Hypothalamus (tissue), 51 donors: ENCODE data around the gene RBM26.
"Not testable (repeated sequence)": the region's sequence is repeated elsewhere in the genome, so short reads cannot be mapped to it uniquely, and the experiment has no call there.

Experiments
- DNase-seq, 51 donors: peaks; one replicate each; lab custom pipeline; 2025; lab: John Stamatoyannopoulos, UW

Gene RBM26

GRCh38 chr13:79387853-79388252 is 18.2 kb downstream of the RBM26 start:
- no peak for DNase-seq

- DNase-seq = no peak
Measured at GRCh38 chr13:79386125-79386826, 19.8 kb downstream of the RBM26 start.

- DNase-seq = no peak
Measured at GRCh38 chr13:79385694-79386093, 20.4 kb downstream of the RBM26 start.

GRCh38 chr13:79384022-79384610 is 21.9 kb downstream of the RBM26 start:
- no peak for DNase-seq

GRCh38 chr13:79382545-79383275 is 23.3 kb downstream of the RBM26 start:
- no peak for DNase-seq

- no peak for DNase-seq
Measured at GRCh38 chr13:79380997-79381396, 25.1 kb downstream of the RBM26 start.

GRCh38 chr13:79379274-79379673 is 26.8 kb downstream of the RBM26 start:
- DNase-seq = no peak

GRCh38 chr13:79376843-79377242 is 29.2 kb downstream of the RBM26 start:
- no peak for DNase-seq

GRCh38 chr13:79374578-79374977 is 31.5 kb downstream of the RBM26 start:
- DNase-seq = no peak

GRCh38 chr13:79373916-79374315 is 32.1 kb downstream of the RBM26 start:
- no peak for DNase-seq

GRCh38 chr13:79369226-79369625 is 36.8 kb downstream of the RBM26 start:
- no peak for DNase-seq

GRCh38 chr13:79365981-79366380 is 40.1 kb downstream of the RBM26 start:
- DNase-seq = no peak

- DNase-seq = no peak
Measured at GRCh38 chr13:79361299-79361698, 44.8 kb downstream of the RBM26 start.

- DNase-seq = no peak
Measured at GRCh38 chr13:79360095-79360494, 46.0 kb downstream of the RBM26 start.

GRCh38 chr13:79359064-79359463 is 47.0 kb downstream of the RBM26 start:
- no peak for DNase-seq

- no peak for DNase-seq
Measured at GRCh38 chr13:79354285-79354684, 51.8 kb downstream of the RBM26 start.

- DNase-seq = no peak
Measured at GRCh38 chr13:79353693-79354092, 52.4 kb downstream of the RBM26 start.

GRCh38 chr13:79352107-79352506 is 53.9 kb downstream of the RBM26 start:
- DNase-seq = no peak

- DNase-seq = not testable (repeated sequence)
Measured at GRCh38 chr13:79349608-79350007, 56.4 kb downstream of the RBM26 start.

GRCh38 chr13:79349011-79349410 is 57.0 kb downstream of the RBM26 start:
- DNase-seq = no peak

- DNase-seq = no peak
Measured at GRCh38 chr13:79346300-79346914, 59.6 kb downstream of the RBM26 start.

GRCh38 chr13:79341202-79341601 is 64.9 kb downstream of the RBM26 start:
- no peak for DNase-seq
